ENCODE results near the gene SLC4A1AP.

The SLC4A1AP gene

GRCh38 chr2:27703638-27704341 lies 40.1 kb downstream of the SLC4A1AP start:
- peak; percentile 89 for DNase-seq

- no peak for DNase-seq
These were observed 40.7 kb downstream of the SLC4A1AP start for GRCh38 chr2:27704342-27704876.

- DNase-seq, result peak; percentile 85
These were observed 42.3 kb downstream of the SLC4A1AP start for GRCh38 chr2:27705851-27706622.

GRCh38 chr2:27707462-27708256 lies 44.0 kb downstream of the SLC4A1AP start:
- DNase-seq, result no peak

GRCh38 chr2:27708257-27708654 lies 44.6 kb downstream of the SLC4A1AP start:
- DNase-seq, result no peak

- DNase-seq, result no peak
These were observed 45.0 kb downstream of the SLC4A1AP start for GRCh38 chr2:27708666-27709065.

GRCh38 chr2:27709326-27709725 lies 45.6 kb downstream of the SLC4A1AP start:
- DNase-seq, result no peak

- DNase-seq, result no peak
These were observed 46.4 kb downstream of the SLC4A1AP start for GRCh38 chr2:27709960-27710575.

- no peak for DNase-seq
These were observed 47.1 kb downstream of the SLC4A1AP start for GRCh38 chr2:27710640-27711430.

- DNase-seq, result no peak
These were observed 48.1 kb downstream of the SLC4A1AP start for GRCh38 chr2:27711804-27712203.

GRCh38 chr2:27712522-27712921 lies 48.8 kb downstream of the SLC4A1AP start:
- DNase-seq, result no peak

GRCh38 chr2:27713201-27713600 lies 49.5 kb downstream of the SLC4A1AP start:
- DNase-seq, result no peak

- no peak for DNase-seq
These were observed 50.4 kb downstream of the SLC4A1AP start for GRCh38 chr2:27714053-27714452.

GRCh38 chr2:27714851-27715291 lies 51.2 kb downstream of the SLC4A1AP start:
- no peak for DNase-seq

GRCh38 chr2:27715318-27716210 lies 51.9 kb downstream of the SLC4A1AP start:
- DNase-seq, result peak; percentile 8

- no peak for DNase-seq
These were observed 52.8 kb downstream of the SLC4A1AP start for GRCh38 chr2:27716301-27717069.

GRCh38 chr2:27717070-27717795 lies 53.5 kb downstream of the SLC4A1AP start:
- peak; percentile 93 for DNase-seq

- peak; percentile 80 for DNase-seq
These were observed 56.4 kb downstream of the SLC4A1AP start for GRCh38 chr2:27720004-27720551.

GRCh38 chr2:27721335-27721734 lies 57.6 kb downstream of the SLC4A1AP start:
- DNase-seq, result no peak
